ENCODE data around the gene SLC4A2.
"Not testable (repeated sequence)": the region's sequence is repeated elsewhere in the genome, so short reads cannot be mapped to it uniquely, and the experiment has no call there.

Gene SLC4A2

DNA sequence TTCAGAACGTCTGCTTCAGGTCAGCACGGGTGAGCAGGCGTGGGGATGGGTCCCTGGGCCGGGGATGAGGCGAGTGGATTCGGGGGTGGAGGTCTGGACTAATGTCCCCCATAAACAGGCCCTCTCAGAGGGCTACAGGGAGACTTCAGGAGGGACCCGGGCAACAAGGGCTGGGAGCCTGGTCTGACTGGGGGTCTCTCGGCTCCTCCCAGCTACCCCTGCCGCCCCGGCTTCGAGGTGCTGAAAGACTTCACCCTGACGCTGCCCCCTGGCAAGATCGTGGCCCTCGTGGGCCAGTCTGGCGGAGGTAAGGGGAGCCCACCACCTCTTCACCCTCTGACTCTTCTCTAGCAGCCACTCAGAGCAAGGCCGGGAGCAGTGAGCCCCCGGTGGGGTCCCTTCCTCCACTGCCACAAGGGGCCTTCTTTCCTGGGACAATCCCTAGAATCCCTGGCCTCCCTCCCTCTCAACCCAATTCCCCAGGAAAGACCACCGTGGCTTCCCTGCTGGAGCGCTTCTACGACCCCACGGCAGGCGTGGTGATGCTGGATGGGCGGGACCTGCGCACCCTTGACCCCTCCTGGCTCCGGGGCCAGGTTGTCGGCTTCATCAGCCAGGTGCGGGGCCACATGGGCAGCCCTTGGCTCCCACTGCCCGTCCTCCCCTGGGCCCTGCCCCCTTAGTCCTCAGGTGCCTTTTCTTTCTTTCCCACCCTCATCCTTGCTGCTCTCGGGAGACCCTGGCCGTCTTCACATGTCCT lies 18.6 kb upstream of the SLC4A2 start:
- no peak overlapping the region for H3K4me3 ChIP-seq (ENCODE audit: low read depth, low read length)
- TF ChIP-seq, protein P1, sequence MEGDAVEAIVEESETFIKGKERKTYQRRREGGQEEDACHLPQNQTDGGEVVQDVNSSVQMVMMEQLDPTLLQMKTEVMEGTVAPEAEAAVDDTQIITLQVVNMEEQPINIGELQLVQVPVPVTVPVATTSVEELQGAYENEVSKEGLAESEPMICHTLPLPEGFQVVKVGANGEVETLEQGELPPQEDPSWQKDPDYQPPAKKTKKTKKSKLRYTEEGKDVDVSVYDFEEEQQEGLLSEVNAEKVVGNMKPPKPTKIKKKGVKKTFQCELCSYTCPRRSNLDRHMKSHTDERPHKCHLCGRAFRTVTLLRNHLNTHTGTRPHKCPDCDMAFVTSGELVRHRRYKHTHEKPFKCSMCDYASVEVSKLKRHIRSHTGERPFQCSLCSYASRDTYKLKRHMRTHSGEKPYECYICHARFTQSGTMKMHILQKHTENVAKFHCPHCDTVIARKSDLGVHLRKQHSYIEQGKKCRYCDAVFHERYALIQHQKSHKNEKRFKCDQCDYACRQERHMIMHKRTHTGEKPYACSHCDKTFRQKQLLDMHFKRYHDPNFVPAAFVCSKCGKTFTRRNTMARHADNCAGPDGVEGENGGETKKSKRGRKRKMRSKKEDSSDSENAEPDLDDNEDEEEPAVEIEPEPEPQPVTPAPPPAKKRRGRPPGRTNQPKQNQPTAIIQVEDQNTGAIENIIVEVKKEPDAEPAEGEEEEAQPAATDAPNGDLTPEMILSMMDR (IDR thresholded peaks at IDR 0.05; ENCODE audit: borderline replicate concordance, insufficient read depth, low read depth, low read length), result no peak

DNA sequence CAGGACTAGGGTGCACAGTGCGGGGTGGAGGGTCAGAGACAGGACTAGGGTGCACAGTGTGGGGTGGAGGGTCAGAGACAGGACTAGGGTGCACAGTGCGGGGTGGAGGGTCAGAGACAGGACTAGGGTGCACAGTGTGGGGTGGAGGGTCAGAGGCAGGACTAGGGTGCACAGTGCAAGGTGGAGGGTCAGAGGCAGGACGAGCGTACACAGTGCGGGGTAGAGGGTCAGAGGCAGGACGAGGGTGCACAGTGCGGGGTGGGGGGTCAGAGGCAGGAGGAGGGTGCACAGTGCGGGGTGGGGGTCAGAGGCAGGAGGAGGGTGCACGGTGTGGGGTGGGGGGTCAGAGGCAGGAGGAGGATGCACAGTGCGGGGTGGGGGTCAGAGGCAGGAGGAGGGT lies 15.9 kb upstream of the SLC4A2 start:
- not testable (repeated sequence) for H3K4me3 ChIP-seq (ENCODE audit: low read depth, low read length)

DNA sequence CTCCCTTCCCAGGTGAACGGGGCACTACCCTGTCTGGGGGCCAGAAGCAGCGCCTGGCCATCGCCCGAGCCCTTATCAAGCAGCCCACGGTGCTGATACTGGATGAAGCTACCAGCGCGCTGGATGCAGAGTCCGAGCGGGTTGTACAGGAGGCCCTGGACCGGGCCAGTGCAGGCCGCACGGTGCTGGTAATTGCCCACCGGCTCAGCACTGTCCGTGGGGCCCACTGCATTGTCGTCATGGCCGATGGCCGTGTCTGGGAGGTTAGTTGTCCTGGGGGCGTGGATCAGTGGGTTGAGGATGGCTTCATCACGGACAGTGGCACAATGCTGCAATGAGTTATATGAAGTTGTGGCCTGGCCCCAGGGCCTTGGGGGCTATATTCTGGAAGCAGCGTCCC lies 15.4 kb upstream of the SLC4A2 start:
- no peak overlapping the region for H3K4me3 ChIP-seq (ENCODE audit: low read depth, low read length)
- TF ChIP-seq, protein P1 (IDR thresholded peaks at IDR 0.05; ENCODE audit: borderline replicate concordance, insufficient read depth, low read depth, low read length), result no peak

DNA sequence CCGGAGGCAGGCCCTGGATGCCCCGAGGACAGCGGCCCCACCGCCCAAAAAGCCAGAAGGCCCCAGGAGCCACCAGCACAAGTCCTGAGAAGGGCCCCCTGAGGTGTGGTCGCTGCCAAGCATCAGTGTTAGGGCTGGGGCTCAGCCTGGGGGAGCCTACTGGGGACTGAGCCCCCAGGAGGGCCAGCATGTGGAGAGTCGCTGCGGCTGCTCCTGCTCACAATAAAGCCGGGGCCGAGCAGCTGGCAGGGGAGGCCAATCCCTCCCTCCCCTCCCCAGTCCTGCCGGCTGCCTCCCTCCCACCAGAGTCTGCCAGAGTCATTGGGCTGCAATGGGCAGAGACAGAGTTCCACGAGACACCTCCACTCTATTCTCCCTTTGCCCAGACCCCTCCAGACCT lies 14.1 kb upstream of the SLC4A2 start:
- TF ChIP-seq, protein P1 (IDR thresholded peaks at IDR 0.05; ENCODE audit: borderline replicate concordance, insufficient read depth, low read depth, low read length), result no peak
- H3K4me3 ChIP-seq (ENCODE audit: low read depth, low read length), result no peak overlapping the region

- no peak overlapping the region for H3K4me3 ChIP-seq (ENCODE audit: low read depth, low read length)
Measured at GRCh38 chr7:151045967-151046366, 13.4 kb upstream of the SLC4A2 start.

GRCh38 chr7:151046603-151047573 lies 12.5 kb upstream of the SLC4A2 start:
- no peak overlapping the region for H3K4me3 ChIP-seq (ENCODE audit: low read depth, low read length)
- TF ChIP-seq, protein P1 (IDR thresholded peaks at IDR 0.05; ENCODE audit: borderline replicate concordance, insufficient read depth, low read depth, low read length), result no peak

More at GRCh38 chr7:151045967-151046366, 13.4 kb upstream of the SLC4A2 start:
- TF ChIP-seq, protein P1 (IDR thresholded peaks at IDR 0.05; ENCODE audit: borderline replicate concordance, insufficient read depth, low read depth, low read length), result no peak

DNA sequence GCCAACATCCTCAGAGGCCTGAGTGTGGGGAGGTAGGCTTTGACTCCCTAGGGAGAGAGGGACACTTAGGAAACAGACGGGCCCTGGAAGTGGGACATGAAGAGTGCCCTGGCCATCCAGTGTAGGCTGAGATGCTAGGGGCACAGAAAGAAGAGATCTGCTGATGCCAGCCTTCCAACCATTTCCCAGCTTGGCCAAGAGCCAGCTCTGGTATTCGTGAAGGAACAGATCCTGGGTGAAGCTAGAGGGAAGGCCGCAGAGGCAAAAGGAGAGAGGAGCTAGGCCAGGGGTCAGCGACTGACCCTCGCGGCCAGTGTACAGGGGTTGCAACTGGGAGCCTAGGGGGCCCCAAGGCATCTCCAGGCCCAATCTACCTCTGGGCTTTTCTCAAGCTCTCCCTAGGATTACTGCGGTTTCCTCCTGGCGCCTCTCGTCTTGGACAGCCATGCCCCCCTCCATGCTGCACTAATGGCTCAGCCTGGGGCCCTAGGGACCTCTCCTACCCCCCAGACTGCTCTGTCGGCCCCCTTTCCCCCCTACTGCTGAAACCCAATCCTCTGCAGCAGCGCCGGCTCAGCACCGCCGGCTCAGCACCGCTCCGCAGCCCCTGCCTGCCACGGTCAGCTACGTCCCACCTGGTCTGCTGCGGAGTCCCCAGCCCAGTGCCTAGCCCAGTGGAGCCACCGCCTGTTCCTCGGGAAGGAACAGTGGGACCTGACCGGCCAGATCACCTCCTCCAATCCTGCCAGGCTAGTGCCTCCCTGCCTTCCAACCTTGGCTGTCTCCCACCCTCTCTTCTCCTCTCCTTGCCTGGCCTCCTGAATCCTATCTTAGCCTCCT lies 11.2 kb upstream of the SLC4A2 start, which contains the start of gene ASIC3:
Gene ASIC3 (plus strand): TSS at position 556 of the 840 bp plus-strand sequence. CDS start 355 bp downstream, outside the sequence.
- H3K4me3 ChIP-seq (ENCODE audit: low read depth, low read length), result no peak within 1 kb of the TSS

More for the DNA sequence above, 11.2 kb upstream of the SLC4A2 start, which contains the start of gene ASIC3:
- TF ChIP-seq, protein P1 (IDR thresholded peaks at IDR 0.05; ENCODE audit: borderline replicate concordance, insufficient read depth, low read depth, low read length), result no peak
